HG02759 (cell line): ENCODE results near the gene ZNF592.

ENCODE experiments used
- ATAC-seq: cut with Tn5 transposase; IDR thresholded peaks from one replicate; pipeline ENCODE4 v1.9.1; 2021; ENCODE audit warnings: mild to moderate bottlenecking, moderate library complexity; ENCODE audit not compliant: unreplicated experiment

ZNF592 gene

DNA sequence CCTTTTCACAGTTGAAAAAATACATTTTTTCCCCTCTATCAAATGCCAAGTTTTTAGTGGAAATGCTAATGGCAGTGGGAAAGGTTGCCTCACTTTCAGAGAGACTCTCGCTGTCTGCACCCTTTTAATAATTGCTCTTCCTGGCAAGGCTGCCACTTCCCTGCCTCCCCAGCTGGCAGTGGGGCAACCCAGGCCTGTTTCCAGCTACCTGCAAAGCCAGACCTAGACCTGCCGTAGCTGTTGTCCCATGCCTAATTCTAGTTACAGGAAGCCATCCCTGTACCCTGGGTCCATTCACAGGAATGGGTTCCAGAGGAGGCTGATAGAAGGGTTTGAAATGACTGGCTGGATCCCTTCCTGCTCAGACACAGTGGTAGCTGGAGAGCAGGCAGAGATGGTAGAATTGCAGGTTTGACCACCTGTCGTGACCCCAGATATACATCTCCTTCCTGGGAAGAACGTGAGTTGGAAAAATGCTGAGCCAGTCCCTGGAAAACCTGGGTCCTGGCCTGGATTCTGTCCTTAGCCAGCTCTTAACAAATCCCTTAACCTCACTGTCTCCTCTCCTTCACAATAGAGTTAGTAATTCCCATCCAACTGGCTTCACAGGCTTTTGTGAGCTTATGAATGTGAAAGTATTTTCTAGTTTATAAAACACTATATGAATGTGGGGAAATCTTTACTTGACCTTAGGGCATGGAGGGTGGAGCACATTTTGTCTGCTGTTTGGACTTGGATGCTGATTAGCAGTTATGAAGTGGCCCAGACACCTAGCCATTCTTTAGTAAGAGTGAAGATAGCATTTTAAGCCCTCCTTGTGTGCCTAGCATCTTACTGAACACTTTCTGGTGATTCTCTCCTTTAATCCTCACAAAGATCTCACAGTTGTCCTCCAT, 55.9 kb downstream of the ZNF592 start:
- ATAC-seq: no peak

DNA sequence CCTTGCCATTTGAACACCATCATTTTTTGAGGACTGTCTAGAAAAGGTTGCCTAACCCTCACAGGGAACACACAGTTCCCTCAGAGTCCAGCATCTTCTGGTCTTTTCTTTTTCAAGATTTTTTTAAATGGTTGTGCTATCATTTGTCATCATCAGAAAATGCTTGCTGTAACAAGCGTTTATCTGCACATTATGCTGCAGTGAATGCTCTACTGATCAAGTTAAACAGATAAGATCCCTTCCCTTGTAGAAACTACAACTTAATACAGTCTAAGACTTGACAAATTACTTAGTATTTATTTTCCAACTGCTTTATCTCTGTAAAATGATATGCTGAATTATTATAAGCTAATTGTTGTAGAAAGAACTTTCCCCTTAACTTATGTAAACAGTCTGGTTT, 56.8 kb downstream of the ZNF592 start:
- ATAC-seq: no peak

DNA sequence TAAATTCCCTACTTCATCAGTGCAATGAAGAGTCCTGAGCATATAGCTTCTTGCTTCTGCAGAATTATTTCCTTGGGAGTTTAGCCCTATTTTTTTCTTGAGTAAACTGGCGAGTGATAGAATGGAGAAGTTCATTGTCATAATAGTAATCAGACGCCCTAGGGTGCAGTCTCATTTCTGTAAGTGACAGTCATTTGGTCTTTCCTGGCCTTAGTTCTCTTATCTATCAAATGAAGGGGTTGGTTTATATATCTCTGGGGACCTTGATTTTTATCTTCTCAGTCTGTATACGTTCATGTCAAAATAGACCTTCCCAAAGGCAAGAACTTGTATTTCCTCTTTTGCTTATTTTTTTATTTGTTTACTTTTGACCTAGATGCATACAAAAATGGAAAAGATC, 58.8 kb downstream of the ZNF592 start:
- no peak for ATAC-seq

DNA sequence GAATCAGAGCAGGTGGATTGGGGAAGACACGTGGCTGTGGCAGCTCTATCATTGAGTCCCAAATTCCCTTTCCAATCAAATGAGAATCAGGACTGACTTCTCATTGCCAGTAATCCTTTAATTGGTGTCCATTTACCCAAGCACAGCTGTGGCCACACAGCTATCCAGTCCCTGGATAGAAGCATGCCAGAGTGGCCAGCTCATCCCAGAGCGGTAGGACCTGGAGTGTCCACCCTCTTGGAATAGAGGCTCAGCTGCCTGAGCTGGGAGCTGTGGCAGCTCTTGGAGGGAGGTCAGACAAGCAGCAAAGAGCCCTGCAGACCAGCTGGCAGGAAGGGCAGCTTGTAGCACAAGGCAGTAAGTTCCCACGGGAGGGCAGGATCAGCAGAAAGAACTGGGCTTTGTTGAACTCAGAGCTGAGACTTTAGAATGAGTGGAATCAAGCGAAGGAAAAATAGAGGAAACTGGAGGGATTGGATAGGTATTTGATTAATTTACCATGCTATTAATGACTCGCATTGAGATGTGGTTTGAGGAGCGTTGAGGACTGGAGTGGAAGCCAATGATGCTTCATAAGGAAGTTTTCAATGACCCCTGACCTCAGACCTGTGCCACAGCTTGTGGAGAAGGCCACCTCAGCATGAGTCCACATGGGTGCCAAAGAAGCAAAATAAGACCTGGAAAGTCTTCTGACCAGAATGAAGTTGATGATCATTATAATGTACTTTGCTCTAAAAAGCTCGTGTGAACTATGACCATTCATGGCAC, 61.9 kb downstream of the ZNF592 start:
- ATAC-seq: no peak

DNA sequence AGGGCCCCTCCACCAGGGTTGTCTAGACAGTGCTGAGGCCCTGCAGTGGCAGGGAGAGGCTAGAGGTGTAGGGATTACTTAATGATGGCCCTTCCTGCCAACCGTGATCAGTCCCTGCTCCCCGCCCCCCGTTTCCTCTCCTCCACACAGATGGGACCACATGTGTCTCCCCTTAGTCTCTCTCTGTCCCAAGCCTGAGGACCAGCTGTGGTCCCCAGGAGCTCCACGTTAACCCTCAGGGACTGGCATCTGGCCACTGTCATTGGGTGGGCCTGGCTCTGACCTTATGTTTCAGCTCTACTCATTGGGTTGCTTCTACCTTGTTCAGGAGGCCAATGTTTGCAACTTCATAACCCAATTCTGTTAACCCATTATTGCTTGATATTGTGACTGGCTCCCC, 62.8 kb downstream of the ZNF592 start:
- no peak for ATAC-seq

DNA sequence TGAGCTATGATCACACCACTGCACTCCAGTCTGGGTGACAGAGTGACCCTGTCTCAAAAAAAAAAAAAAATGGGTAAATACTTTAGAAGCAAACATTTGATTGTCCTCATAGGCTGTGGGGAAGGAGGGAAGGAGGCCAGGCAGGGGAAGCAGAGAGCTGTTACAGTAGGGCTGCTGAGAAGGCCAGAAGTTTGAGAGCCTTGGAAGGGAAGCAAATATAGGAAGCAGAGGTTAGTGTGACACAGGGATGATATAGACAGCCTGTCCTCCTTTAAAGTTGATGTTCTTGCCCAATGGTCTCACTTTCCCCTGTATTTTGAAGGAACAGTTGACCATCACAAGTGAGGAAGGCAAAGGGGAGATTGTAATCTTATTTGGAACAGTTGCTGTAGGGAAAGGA, 63.4 kb downstream of the ZNF592 start:
- no peak for ATAC-seq

DNA sequence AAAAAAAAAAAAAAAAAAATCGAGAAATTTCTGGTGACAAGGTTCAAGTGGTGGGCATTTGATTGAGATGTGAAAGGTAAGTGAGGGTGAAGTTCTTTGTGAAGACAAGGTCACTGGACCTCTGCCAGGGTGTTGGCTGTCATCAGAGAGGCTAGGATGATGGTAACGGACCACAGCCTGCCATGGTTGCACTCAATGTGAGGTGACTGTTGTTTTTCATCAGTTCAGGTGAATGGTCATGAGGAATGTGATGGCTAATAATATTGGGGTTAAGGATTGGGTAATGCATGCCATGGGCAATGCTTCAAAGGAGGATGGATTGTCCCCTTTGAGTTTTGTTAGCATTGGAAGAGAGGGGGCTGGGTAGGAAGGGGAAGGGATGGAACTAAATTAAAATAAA, 64.5 kb downstream of the ZNF592 start:
- ATAC-seq: no peak

DNA sequence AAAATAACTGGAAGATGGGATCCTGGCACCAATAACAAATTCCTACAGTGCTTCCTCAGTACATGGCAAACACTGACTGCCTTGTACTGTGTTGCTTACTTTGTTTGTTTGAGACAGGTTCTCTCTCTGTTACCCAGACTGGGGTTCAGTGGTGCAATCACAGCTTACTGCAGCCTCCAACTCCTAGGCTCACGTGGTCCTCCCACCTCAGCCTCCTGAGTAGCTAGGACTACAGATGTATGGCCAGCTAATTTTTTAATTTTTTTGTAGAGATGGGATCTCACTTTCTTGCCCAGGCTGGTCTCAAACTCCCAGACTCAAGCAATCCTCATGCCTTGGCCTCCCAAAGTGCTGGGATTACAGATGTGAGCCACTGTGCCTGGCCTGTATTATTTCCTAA, 65.0 kb downstream of the ZNF592 start:
- ATAC-seq: no peak

DNA sequence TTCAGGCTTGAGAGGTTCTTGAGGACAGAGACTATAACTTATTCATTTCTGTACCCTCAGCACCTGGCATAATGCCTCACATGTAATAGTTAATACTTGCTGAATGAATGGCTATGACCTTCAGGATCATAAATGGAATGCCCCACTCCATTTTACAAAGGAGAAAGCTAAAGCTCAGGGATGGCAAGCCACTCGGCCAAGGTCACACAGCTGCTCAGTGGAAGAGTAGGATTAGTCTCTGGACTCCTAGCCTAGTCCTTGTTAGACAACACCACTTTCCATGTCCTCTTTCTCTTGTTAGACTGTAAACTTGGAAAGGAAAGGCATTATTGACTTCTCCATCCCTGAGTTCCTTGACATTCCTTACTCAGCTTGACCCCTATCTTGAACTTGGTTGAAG, 65.5 kb downstream of the ZNF592 start:
- ATAC-seq: no peak

DNA sequence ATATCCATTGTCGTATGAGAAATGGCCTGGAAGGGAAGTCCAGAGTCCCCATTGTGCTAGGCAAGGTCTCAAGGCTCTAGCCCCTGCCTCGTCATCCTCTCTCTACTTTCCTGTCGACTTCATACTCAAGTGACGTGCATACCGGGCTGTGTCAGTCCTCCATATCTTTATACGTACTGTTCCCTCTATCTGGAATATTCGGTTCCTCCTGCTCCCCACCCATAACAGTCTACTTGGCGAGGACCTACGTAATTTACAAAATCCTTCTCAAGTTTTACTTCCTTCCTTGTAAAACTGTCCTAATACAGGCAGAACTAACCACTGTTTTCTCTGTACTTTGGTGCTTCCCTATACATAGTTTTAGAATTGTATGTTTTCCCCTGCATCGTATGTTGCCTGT, 66.5 kb downstream of the ZNF592 start:
- ATAC-seq: no peak

DNA sequence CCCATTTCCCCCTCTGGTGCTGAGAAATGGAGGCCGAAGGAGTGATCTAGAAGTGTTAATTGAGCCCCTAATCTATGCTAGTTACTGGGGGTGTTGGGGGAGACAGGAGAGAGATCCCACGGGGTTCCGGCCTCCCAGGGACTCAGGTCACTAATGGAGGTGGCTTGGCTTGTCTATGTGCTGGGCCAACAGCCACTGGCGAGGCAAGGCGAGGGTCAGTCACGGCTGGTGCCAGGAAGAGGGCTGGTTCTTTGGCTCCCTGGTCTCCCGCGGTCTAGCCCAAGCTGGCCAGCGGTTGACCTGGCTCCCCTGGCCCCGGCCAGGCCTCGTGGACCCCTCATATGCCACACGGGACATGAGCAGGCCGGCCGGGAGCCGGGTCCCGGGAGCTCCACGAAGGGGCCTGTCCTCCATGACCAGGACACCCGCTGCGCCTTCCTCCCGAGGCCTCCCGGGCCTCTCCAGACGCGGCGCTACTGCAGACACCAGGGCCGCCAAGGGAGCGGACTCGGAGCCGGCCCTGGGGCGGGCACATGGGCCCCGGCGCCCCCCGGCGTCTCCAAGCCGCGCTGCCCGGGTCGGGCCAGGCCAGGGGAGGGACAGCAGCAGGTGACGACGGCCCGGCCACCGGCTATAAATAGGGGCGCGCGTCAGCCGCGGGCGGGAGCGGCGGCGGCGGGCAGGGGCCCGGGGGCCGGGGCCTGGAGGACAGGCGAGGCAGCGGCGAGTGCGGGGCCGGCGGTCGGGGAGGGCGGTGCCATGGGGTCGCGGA, 68.5 kb downstream of the ZNF592 start, which contains the start of gene ALPK3:
Gene ALPK3 (plus strand): TSS at position 663 of the 772 bp plus-strand sequence. CDS start 97 bp downstream, at position 760.
- ATAC-seq: no peak

DNA sequence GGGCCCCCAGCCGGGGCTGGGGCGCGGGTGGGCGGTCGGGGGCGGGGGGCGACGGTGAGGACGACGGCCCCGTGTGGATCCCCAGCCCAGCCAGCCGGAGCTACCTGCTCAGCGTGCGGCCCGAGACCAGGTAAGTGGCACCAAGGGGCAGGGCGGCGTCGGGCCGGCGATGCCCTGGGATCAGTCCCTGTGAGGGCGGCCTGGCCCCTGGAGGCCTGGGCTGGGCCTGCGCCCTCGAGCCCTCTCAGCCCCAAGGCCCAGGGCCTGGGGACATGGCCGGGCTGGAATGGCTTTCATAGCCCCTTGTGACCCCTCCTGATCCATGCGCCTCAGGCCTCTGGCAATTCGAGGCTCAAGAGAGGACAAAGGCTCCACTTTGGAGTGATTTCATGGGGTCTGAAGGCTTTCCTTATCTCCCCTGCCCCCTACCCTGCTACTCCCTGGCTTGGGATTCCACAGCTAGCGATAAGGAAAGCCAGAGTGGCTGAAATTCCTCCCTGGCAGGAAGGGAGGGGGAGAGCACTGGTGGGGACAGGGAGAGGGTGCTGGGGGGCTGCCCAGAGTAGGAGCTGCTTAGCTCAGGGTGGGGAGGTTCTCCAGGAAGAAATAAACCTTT, 69.2 kb downstream of the ZNF592 start:
- ATAC-seq: no peak

DNA sequence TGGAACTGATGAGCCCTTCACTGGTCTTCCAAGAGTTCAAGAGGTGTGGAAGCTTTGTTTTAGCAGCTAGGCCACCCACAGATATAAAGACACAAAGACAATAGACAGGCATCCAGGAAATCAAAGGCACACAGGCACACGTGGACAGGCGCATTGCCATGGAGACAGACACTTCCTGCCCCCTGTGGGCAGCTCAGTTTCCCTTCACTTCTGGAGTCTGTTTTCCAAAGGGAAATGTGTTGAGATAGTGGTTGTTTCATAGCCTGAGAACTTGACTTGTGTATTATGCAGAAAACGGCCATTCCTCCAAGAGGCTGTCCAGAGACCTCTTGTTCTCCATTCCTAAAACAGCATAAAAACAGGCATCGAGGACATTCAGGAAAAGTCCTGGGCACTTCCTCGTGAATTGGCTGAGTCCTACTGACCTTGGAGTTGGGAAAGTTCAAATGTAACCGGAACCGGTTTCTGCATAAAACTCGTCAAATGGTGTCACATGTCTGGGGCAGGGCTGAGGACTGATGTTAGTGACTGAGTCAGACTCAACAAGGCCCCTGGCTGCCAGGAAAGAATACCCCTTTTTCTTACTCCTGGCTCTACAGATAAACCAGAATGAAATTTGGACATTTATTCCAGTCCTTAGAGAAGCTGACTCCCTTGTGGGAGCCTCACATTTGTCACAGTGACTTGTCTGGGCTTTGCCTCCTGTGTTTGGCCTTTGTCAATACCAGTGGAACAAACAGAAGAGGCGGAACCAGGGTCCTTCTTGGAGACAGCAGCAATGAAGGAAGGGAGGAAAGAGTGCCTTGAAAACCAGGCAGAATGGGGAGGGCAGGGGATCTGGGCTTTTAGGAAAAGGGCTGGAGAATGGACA, 70.1 kb downstream of the ZNF592 start:
- no peak for ATAC-seq

DNA sequence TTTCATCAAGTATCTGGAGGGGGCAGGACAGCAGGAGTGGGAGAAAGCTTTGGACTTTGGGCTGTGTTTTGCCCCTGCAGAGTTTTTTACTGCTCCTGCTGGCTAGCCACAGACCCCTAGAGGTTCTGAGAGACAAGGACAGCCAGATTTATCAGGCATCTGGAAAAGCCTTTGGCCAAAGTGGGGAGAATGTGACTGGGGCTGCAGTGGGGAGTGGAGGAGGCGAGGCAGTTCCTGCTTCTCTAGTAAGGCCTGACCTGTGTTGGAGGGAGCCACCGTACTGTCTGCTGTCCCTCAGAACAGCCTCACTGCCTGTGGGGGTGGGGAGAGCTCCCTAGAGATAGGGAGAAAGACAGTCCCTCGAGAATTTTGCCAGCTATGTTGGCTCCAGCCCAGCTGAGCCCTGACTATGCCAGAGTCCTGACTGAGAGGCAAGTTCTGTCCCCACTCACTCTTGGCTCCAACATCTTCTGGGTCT, 70.9 kb downstream of the ZNF592 start:
- ATAC-seq: no peak

DNA sequence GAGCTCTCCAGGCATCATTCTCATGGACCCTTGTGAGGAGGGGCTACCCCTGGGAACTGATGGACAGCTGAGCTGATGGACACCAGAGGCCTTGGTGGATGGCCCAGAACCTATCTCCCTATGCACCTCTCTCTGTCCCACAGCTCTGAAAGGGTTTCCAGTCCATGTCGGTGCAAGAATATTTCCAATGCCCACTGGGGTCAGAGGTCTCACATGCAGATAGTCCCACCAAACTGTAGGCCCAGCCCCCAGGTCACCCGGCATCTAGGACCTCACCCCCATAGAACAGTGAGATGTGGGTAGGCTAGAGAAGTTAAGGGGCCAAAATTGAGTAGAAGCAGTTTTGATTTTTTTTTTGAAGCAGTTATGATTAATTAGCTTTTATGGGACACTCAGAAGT, 71.4 kb downstream of the ZNF592 start:
- no peak for ATAC-seq

DNA sequence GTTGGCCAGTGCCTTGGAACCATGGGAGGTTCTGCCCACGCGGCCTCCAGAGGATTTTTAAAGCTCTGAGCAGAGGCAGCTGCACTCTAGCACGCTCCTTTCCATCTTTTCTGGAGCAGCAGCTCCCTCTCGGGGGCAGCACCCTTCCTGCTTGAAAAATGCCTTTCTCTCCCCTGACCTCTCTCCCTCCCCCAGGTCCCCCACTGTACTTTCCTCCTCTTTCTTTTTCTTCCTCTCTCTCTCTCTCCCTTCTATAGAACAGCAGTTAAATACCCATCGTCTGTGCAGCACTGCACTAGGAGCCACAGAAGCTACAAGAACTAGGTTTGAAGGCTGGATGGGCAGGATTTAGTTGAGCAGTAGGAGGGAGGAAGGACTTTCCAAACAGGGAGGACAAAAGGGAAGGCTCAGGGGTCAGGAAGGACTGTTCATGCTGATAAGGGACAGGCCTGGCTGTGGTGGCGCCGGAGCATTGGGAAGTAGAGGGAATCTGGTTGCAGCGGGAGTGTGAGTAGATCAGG, 73.2 kb downstream of the ZNF592 start:
- ATAC-seq: no peak

DNA sequence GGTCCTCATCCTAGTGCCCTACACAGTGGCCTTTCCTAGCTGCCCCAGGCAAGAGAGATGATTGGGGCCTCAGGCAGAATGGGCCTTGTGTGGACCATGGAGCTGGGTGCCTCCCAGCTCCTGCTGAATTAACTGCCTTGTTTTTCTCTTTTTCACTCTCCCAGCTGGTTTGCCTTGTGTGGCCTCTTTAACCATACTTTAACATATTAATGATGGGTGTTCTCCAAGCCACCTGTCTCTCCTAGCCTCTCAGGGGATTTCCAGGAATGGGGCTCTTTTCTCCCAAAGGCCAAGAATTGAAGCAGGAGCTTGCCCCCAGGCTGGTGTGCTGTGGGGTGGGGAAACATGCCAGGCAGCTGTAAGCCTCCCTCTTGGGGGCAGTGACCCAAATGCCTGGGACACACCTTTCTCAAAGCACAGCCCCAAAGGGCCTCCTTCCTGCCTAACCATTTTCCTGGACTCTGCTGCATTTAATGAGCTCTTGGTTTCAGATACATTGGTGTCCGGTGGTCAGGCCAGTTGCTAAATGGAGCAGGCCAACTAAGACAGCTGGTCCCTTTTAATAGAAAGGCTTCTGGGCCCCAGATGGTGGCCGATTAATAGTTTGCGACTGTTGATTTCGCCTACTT, 74.4 kb downstream of the ZNF592 start:
- ATAC-seq: no peak

DNA sequence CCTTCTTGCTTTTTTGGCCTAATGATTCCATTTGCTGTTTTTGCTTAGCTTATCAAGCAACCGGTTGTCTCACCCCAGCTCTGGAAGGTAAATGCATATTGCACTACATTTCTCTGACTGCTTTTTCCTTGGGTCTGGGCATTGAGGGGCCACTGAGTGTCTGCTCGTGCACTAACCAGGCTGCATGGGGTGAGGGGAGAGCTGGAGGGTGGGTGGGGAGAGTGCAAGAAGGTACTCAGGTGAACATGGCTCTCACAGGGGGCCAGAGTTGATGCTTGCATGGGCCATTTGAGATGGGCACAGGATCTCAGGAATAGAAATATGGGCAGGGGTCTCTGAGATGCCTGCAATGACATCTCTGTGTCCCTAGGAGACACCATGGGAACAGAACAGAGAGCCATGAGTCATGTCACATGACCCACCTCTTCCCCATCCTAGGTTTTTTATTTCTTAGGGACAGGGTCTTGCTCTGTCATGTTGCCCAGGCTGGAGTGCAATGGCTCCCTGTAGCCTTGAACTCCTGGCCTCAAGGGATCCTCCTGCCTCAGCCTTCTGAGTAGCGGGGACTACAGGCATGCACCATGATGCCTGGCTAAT, 75.0 kb downstream of the ZNF592 start:
- no peak for ATAC-seq
